ENCODE measurements around the gene GJA3. TPM values are rescaled to one million over a fixed set of nuclear protein-coding genes. Genes with fewer than 3 reads are reported as not detected.

The GJA3 gene
- total and polyA plus RNA-seq, 9 of the 15 experiments (the other 6 are each of a cell fraction or from before 2014, with no cell fraction given), result 0.03 to 0.13 (median 0.04) TPM; not detected in 4

GRCh38 chr13:20125783-20126165 is 35.1 kb downstream of the GJA3 start (continued):
- TF ChIP-seq, protein P1, sequence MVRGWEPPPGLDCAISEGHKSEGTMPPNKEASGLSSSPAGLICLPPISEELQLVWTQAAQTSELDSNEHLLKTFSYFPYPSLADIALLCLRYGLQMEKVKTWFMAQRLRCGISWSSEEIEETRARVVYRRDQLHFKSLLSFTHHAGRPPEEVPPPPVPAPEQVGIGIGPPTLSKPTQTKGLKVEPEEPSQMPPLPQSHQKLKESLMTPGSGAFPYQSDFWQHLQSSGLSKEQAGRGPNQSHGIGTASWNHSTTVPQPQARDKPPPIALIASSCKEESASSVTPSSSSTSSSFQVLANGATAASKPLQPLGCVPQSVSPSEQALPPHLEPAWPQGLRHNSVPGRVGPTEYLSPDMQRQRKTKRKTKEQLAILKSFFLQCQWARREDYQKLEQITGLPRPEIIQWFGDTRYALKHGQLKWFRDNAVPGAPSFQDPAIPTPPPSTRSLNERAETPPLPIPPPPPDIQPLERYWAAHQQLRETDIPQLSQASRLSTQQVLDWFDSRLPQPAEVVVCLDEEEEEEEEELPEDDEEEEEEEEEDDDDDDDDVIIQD (CRISPR knock-in tag; IDR thresholded peaks at IDR 0.05), result no peak
- no peak for TF ChIP-seq ZC3H11A (IDR thresholded peaks at IDR 0.05; ENCODE audit: low read depth, low read length)
- TF ChIP-seq ZNF212 (CRISPR knock-in tag; IDR thresholded peaks at IDR 0.05), result no peak
- no peak for TF ChIP-seq ZNF445 (CRISPR knock-in tag; IDR thresholded peaks at IDR 0.05; ENCODE audit: low read depth)

GRCh38 chr13:20125129-20125782 is 35.6 kb downstream of the GJA3 start:
- Histone ChIP-seq H3K9ac (ENCODE audit: insufficient read depth in 1 of 2, low read depth in 2 of 2, low read length in 2 of 2) (no peak overlapping the region), H3K4me1 (replicated peaks in 1 of 2; ENCODE audit: control insufficient read depth in 2 of 2, insufficient read depth in 2 of 2, low read length in 2 of 2) (peaks cover 0 to 4% of the 10 kb centered on the region in 2 experiments; a peak in 1 of 5 replicates), H3K36me3 (ENCODE audit: control insufficient read depth, insufficient read depth, low read length) (no peaks in the 10 kb centered on the region), H2AFZ (ENCODE audit: low read depth, low read length) (no peak overlapping the region), H3K4me2 (ENCODE audit: insufficient read depth, low read length) (no peak overlapping the region), H3K4me3 (no peak overlapping the region), H4K20me1 (replicated peaks; ENCODE audit: control insufficient read depth, insufficient read depth, low read length) (no peaks in the 10 kb centered on the region), H3K27me3 (ENCODE audit: control insufficient read depth in 2 of 2, insufficient read depth in 2 of 2, low read length in 2 of 2) (no peaks in the 10 kb centered on the region), H3K79me2 (ENCODE audit: control insufficient read depth, insufficient read depth, low read length) (no peaks in the 10 kb centered on the region), H3K9me1 (ENCODE audit: control insufficient read depth, insufficient read depth, low read length) (no peaks in the 10 kb centered on the region), H3K27ac (ENCODE audit: extremely low read depth, low read depth, low read length) (no peak overlapping the region), H3K9me3 (replicated peaks; ENCODE audit: control insufficient read depth, insufficient read depth, low read depth, low read length) (no peaks in the 10 kb centered on the region)
- no TSS peak for BruUV-seq (replicated peaks)
- in situ Hi-C loops (cut with MboI) (no loop called here), intact Hi-C loops (cut with micrococcal nuclease) (no loop called here)
- POLR2A ChIA-PET, result no interaction called here
- ATAC-seq (no peak), FAIRE-seq (no peak), DNase-seq (ENCODE audit: extremely low read depth in 1 of 4, low spot score in 3 of 4) (no peak)
- WGBS (ENCODE audit: insufficient coverage, low coverage, missing lambda C conversion rate), result 0% methylated on average over 4 of the region's 4 CpGs
- CTCF ChIA-PET (ENCODE audit: low intra/inter-chr PET ratio), result no interaction called here
- TF ChIP-seq MEF2D (tag; conservative IDR thresholded peaks at IDR 0.05; ENCODE audit: low read depth), result 0 out of 2 replicates have a peak, but pooled peaks have one; percentile 27
- TF ChIP-seq, protein P2, sequence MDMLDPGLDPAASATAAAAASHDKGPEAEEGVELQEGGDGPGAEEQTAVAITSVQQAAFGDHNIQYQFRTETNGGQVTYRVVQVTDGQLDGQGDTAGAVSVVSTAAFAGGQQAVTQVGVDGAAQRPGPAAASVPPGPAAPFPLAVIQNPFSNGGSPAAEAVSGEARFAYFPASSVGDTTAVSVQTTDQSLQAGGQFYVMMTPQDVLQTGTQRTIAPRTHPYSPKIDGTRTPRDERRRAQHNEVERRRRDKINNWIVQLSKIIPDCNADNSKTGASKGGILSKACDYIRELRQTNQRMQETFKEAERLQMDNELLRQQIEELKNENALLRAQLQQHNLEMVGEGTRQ (CRISPR knock-in tag; IDR thresholded peaks at IDR 0.05), result no peak
- TF ChIP-seq, protein P3, sequence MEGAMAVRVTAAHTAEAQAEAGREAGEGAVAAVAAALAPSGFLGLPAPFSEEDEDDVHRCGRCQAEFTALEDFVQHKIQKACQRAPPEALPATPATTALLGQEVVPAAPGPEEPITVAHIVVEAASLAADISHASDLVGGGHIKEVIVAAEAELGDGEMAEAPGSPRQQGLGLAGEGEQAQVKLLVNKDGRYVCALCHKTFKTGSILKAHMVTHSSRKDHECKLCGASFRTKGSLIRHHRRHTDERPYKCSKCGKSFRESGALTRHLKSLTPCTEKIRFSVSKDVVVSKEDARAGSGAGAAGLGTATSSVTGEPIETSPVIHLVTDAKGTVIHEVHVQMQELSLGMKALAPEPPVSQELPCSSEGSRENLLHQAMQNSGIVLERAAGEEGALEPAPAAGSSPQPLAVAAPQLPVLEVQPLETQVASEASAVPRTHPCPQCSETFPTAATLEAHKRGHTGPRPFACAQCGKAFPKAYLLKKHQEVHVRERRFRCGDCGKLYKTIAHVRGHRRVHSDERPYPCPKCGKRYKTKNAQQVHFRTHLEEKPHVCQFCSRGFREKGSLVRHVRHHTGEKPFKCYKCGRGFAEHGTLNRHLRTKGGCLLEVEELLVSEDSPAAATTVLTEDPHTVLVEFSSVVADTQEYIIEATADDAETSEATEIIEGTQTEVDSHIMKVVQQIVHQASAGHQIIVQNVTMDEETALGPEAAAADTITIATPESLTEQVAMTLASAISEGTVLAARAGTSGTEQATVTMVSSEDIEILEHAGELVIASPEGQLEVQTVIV (CRISPR knock-in tag; IDR thresholded peaks at IDR 0.05; ENCODE audit: borderline replicate concordance), result no peak
